GM12878 (cell line): ENCODE results near the gene CSMD2.

Experiments used
- BHLHE40 ChIP-seq, 2 experiments: fragments of 450-650 bp in 1 of 2; IDR thresholded peaks; 2 replicates each; pipeline ENCODE4 v1.6.1; 2011 to 2017; ENCODE audit warnings: low read depth in 2 of 2, borderline replicate concordance in 1 of 2, improper control_type of control experiment in 1 of 2, low read length in 1 of 2, mild to moderate bottlenecking in 1 of 2
- CTCF ChIP-seq, 3 experiments: IDR thresholded peaks in 2 of 3; conservative IDR thresholded peaks in 1 of 3; 2 replicates each; pipeline ENCODE4 v1.5.1; 2011; ENCODE audit warnings: low read depth in 3 of 3, low read length in 3 of 3, mild to moderate bottlenecking in 3 of 3, control low read depth in 2 of 3, moderate library complexity in 2 of 3, inconsistent platforms in 1 of 3, mixed read lengths in 1 of 3; ENCODE audit not compliant: control insufficient read depth in 2 of 3, insufficient read depth in 1 of 3; ENCODE audit errors: extremely low read depth in 1 of 3
- EGR1 ChIP-seq, 2 experiments: IDR thresholded peaks; 1 replicate in 1 of 2; 2 replicates in 1 of 2; pipeline ENCODE4 v1.6.1; 2011 to 2012; ENCODE audit warnings: low read depth in 2 of 2, low read length in 2 of 2, borderline replicate concordance in 1 of 2, mild to moderate bottlenecking in 1 of 2, moderate library complexity in 1 of 2
- FOS ChIP-seq: IDR thresholded peaks from 3 replicates; pipeline ENCODE4 v1.6.1; 2011; ENCODE audit warnings: borderline replicate concordance; ENCODE audit not compliant: insufficient read length; ENCODE audit errors: extremely low read depth
- MAX ChIP-seq: IDR thresholded peaks from 2 replicates; pipeline ENCODE4 v1.6.1; 2012; ENCODE audit warnings: low read depth, low read length, improper control_type of control experiment
- SPI1 ChIP-seq: IDR thresholded peaks from 2 replicates; pipeline ENCODE4 v1.6.1; 2011; ENCODE audit warnings: low read depth, mild to moderate bottlenecking, low read length, moderate library complexity, borderline replicate concordance; ENCODE audit not compliant: insufficient read depth

- no peak for TF ChIP-seq EGR1 (IDR thresholded peaks at IDR 0.05; ENCODE audit: borderline replicate concordance in 1 of 2, low read depth in 2 of 2, low read length in 2 of 2)
- TF ChIP-seq CTCF (IDR thresholded peaks at IDR 0.05 in 2 of 3, conservative IDR thresholded peaks at IDR 0.05 in 1 of 3; ENCODE audit: control insufficient read depth in 2 of 3, extremely low read depth in 1 of 3, insufficient read depth in 1 of 3, low read depth in 3 of 3, low read length in 3 of 3) = no peak
- TF ChIP-seq FOS = no peak
- TF ChIP-seq MAX = no peak
- TF ChIP-seq SPI1 = no peak
- no peak for TF ChIP-seq BHLHE40 (IDR thresholded peaks at IDR 0.05; ENCODE audit: borderline replicate concordance in 1 of 2, low read depth in 2 of 2, low read length in 1 of 2)
Observed at GRCh38 chr1:33575324-33575879, 589.6 kb downstream of the CSMD2 start.
